CD4-positive, alpha-beta T cell treated with Interleukin-21 for 1 hour (primary cell): ENCODE measurements around the gene CLDN24.
"Not testable (repeated sequence)": the region's sequence is repeated elsewhere in the genome, so short reads cannot be mapped to it uniquely, and the experiment has no call there.

Experiments used
- DNase-seq: peaks from one replicate; pipeline ENCODE4 v3.0.0-alpha.2; 2020

The CLDN24 gene

DNA sequence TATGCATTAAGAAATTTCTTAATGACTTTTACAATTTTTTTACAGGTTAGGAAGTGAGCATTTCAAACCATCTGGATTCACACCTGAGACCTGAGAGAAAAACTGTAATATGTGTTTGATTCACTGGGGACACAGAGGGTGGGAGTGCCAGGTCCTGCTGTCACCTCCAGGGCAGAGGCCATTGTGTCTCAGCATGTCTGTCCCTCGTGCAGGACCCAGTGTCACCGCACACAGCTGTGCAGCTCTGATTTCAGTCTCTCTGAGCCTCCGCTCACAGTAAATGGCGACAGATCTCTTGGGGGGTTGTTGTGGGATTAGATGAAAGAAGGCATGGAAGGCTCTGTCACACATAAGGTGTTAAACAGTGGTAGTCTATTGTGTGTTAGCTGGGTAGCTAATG is 23.0 kb upstream of the CLDN24 start:
- no peak for DNase-seq

- no peak for DNase-seq
These were observed 22.5 kb upstream of the CLDN24 start for GRCh38 chr4:183344523-183345255.

DNA sequence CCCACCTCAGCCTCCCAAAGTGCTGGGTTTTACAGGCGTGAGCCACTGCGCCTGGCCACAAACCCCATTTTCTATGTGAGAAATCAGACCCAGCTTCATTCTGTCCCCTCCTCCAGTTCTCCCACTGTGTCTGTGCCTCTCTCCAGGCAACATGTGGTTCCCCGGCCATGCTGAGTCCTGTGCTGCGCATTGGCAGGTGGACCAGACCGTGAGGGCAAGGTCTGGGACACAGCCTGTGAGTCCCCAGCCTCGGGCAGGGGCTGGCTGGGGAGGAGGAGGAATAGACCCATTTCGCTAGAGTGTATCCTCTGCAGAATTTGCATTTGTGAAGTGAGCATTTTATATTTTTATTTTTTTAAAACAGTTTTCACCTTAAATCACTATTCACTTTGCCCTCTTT is 21.5 kb upstream of the CLDN24 start:
- DNase-seq = no peak

DNA sequence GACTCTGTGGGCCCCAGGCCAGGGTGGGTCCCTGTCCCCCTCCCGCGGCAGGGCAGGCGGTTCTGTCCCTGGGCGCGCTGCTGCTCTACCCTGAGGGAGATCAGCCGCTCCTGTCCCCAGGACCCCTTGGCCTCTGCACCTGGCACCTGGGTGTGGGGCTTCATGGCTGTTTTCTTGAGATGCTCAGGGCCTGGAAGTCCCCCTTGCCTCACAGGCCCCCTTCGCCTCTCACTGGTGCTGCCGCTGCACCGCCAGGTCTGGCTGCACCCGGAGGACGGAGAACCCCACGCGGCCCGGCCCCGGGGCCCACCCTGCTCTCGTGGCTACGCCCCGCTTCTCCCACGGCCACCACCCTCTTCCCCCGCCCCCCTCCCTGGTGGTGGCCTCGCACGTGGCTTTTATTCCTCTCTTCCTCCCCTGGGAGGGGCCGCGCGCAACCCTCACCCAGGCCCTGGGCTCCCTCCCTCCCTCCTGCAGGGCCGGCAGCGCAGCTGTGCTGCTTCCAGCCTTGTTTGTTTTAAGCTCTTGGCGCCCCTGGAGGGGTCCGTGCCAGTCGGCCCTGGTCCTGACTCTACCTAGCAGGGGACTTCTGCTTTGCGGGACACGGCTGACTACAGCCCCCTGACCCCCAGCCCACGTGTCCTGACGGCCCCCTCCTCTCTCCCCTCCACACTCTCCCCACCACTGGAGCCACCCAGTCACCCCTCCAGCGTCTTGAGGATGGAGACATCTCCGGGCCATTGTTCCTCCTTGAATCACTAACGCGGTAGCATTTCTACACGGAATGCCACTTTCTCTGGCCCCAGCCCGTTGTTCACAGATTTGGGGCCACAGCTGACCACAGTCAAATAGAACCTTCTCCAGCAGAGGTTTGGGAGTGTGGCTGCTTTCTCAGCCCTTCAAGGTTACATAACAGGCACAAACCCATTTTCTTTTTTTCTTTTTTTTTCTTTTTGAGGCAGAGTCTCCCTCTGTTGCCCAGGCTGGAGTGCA is 20.6 kb upstream of the CLDN24 start:
- DNase-seq = no peak

- no peak for DNase-seq
These were observed 15.6 kb upstream of the CLDN24 start for GRCh38 chr4:183337833-183338232.

- DNase-seq = no peak
These were observed 15.1 kb upstream of the CLDN24 start for GRCh38 chr4:183337349-183337748.

GRCh38 chr4:183335369-183335940 is 13.2 kb upstream of the CLDN24 start:
- DNase-seq = no peak

GRCh38 chr4:183333983-183334382 is 11.8 kb upstream of the CLDN24 start:
- no peak for DNase-seq

GRCh38 chr4:183333202-183333601 is 11.0 kb upstream of the CLDN24 start:
- DNase-seq = no peak

DNA sequence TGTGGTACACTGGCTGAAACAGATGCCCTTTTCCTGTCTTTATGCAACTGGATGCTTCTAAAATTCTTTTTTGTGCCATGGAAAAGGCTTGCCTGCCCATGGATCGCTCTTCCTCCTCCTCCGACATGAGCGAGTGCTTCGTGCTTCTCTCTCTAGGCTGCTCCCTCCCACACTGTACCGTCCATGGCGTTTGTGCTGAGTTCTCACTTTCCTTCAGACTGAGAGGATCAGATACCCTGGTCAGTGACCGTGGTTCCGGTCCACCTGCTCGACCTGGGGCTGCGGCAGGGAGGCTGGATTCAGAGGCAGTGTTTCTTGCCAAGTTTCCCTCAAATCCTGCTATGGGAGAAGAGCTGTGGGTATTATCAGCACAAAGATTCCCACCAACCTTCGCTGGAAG is 10.2 kb upstream of the CLDN24 start:
- no peak for DNase-seq

DNA sequence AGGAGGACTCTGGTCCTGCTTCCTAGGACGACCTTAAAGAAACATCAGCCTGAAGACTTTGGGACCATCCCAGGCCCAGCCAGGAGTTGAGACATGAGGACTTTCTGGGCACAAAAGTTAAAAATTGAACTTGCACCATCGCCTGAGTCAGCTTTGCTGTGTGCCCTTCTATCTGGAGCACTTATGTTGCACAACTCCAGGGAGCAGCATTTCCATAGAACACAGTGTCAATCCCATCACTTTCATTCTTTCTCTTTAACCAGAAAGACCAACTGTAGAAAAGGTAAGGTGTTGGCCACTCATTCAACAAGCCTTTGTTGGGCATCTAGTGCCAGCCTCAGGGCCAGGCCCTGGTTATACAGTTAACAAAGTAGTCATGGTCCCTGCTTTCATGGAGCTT is 8.6 kb upstream of the CLDN24 start:
- no peak for DNase-seq

DNA sequence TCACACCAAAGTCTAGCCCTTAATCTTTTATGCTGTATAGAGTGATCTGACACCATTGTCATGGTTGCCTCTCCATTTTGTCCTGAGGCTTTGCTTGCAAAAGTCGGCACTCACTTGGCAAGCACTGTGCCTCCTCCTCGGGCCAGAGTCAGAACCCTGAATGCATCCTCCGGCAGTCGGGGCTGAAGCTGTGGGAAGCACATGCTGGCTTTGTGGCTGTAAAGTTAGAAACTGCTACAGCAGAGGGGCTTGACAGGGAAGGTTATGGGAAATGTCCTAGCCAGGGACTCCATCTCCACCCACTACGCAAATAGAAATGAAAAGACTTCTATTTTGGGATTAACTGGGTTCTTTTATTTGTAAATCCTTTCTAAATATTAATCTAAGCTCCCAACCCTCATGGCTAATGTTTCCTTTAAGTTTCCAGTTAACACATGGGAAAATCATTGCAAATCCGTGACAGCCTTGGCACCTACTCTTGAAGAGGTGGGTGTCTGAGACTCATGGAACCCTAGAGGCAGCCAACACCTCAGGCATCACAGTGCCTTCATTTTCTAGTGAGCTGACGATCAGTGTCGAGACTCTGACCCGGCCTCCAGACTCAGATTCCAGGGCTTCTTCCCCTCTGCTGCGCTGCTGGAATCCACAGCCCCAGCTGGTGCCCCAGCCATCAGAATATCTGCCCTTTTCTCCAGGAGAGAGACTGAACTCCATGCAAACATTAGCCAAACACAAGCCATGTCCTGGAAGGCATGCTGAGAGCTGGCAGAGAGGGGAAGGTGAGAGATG is 7.9 kb upstream of the CLDN24 start:
- DNase-seq = no peak

- DNase-seq = no peak
These were observed 7.0 kb upstream of the CLDN24 start for GRCh38 chr4:183329244-183329643.

GRCh38 chr4:183328832-183329231 is 6.6 kb upstream of the CLDN24 start:
- DNase-seq = no peak

DNA sequence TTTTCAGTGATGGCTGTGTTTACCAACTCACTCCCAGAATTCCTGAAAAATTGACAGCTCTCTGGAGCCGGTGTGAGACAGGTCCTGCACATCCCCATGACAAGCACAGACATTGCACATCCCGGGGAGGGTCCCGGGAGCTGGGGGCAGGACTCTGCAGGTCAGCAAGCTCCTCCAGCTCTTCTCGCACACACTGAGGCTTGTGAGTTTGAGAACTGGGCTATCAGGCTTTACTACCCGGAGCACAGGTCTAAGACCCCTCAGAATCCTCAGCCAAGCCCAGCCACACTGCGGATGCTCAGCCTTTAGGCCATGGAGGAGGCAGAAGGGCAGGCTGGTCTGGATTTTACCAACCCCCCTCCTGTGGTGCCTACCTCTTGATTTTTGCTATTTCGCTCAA is 5.6 kb upstream of the CLDN24 start:
- no peak for DNase-seq

DNA sequence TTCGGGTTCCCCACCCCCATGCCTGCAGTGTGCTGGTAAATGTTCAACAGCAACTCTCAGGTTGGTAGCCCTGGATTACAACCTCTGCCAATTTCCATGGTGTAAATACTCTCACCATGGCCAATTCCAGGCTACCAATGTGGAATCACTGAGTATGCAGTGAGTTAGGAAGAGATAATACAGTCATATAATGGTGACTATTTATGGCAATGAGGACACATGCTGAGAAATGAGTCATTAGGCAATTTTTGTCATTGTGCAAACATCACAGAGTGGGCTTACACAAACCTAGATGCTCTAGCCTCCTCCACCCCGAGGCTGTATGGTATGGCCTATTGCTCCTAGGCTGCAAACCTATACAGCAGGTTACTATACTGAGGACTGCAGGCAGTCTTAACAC is 4.6 kb upstream of the CLDN24 start:
- no peak for DNase-seq

DNA sequence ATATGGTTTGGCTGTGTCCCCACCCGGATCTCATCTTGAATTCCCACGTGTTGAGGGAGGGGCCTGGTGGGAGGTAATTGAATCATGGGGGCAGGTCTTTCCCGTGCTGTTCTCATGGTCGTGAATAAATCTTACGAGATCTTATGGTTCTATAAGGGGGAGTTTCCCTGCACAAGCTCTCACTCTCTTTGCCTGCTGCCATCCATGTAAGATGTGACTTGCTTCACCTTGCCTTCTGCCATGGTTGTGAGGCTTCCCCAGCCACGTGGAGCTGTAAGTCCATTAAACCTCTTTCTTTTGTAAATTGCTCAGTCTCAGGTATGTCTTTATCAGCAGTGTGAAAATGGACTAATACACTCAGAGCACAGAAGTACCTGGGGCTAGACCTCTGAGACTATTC is 4.2 kb upstream of the CLDN24 start:
- DNase-seq = not testable (repeated sequence)

DNA sequence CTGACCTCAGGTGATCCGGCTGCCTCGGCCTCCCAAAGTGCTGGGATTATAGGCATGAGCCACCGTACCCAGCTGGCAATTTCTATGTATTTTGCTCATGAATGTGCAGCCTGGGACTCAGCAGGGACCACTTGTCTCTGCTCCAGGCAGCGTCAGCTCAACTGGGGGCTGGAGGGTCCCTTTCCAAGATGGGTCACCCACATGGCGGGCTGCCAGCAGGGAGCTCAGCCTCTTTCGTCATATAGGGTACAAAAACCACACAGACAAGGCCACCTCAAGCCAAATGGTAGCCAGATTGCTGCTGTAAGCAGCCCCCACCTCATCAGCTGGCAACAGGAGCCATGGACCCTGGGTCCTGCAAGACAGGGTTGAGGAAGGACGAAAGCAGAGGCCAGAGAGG is 2.4 kb upstream of the CLDN24 start:
- no peak for DNase-seq

DNA sequence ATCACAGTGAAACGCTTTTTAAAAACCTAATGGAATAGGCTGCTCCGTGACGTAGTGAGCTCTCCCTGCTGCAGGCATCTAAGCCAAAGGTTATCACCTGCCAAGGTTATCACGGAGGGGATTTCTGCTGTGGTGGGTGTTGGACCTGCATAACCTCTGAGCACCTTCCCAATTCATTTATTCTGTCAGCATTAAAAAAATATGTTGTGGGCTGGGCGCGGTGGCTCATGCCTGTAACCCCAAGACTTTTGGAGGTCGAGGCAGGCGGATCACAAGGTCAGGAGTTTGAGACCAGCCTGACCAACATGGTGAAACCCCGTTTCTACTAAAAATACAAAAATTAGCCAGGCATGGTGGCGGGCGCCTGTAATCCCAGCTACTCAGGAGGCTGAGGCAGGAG is 1.8 kb upstream of the CLDN24 start:
- not testable (repeated sequence) for DNase-seq

DNA sequence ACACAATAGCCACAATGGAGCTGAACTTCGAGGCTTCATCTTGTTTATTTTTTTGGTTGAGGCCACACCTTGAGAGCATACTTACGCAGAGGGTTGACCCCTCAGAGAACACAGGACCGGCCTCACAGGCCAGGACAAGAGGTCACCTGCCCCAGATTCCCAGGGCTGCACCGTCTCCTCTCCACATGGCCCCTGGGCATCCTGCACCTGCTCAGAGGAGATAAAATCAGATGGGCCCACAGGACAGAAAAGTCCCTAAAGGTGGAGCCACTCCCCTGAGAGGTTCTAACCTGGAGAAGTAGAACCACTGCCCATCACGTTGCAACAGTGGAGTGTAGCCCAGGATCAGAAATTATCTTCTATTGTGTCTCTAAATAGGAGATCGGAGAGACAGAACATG is 1.1 kb upstream of the CLDN24 start:
- DNase-seq = no peak

DNA sequence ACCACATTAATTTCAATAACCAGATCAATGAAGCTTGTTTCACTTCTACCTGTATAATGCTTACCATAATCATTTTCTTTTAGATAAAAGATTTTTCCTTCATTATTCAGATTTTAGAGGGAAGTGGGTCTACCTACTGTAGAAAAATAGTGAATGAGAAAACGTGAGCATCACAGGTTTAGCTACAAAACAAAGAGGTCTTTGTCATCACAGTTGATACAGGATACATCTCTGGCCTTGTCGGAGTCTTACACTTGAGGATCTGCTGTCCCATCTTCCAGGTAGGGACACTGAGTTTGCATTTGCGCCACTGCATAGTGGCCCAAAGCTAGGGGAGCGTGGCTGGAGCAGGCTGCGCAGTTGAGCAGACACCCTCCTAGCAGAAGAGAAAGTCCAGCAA is 710 bp downstream of the CLDN24 start:
- no peak for DNase-seq

DNA sequence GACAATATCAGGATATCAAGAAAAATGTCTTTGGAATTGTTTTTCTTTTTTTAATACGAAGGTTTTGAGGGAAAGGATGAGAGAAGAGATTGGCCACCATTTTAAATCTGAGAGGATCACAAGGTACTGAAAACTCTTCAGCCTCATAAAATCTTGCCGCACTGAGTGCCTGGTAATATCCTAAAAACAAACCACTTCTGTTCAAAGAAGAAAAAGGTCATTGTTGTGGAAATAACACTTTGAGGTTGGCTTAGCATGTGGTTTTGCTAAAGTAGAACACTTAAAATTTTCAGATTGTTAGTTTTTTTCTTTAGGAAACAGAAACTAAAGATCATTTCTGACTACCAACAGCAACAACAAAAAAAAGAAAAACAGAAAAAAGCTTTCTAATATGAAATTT is 1.1 kb downstream of the CLDN24 start:
- peak; percentile 12 for DNase-seq
